NCI-H1105 (cell line): ENCODE measurements around the gene NOL4L.

Experiments used
- DNase-seq: peaks from one replicate; lab custom pipeline; 2025; lab: John Stamatoyannopoulos, UW

Gene NOL4L

DNA sequence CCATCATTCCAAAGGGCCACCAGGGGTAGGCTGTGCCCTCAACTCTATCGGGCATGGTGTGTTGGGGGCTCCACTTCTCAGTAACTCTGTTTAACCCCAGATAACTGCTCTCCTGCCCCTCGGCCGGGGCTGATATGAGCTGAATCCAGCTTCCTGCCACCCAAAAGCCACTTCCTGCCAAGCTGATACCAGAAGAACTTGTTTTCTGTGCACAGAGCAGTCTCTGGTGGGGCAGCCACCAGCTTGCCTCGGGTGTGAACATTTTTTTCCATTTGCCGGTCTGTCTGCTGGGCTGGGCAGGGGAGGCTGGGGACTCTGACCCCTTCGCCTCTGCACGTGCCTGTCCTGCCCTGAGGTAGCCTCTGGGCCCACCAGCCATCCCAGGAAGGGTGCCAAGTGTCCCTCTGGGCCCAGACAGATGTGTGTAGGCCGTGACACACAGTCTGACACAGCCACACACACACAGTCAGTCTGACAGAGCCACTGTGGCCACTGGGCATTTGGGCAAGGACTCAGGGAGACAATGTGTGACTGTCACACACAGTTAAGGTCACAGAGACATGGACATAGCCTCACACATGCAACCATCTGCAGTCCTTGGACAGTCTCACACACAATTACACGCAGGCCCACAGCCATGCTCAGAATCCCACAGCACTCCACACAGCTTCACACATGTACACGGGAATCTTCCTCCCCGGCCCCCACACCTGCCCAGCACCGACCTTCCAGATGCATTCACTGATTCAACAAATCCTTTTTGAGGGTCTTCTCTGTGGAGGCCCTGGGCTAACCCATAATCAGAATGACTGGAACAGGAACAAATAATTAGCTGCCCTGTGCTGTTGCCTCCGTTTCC lies 45.1 kb downstream of the NOL4L start:
- DNase-seq: no peak

- no peak for DNase-seq
Observed at GRCh38 chr20:32539026-32539816, 45.9 kb downstream of the NOL4L start.

DNA sequence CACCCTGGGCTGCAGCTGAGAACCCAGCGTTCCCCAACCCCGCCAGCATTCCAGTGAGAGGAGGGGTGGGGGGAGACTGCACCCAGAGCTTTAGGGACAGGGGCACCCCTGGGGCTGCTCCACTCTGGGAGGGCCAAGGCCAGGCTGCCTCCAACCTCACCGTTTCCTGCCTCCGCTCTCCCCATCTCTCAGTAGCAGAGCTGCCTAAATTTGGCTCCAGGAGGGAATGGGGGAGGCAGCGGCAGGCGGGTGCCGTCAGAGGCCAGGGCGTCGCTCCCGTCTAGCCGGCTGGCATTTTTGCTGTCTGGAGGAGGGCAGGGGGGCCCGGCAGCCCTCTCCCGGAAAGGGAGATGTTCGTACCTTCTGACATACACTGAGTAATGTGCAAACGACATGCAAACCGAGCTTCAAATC lies 46.6 kb downstream of the NOL4L start:
- DNase-seq: no peak

DNA sequence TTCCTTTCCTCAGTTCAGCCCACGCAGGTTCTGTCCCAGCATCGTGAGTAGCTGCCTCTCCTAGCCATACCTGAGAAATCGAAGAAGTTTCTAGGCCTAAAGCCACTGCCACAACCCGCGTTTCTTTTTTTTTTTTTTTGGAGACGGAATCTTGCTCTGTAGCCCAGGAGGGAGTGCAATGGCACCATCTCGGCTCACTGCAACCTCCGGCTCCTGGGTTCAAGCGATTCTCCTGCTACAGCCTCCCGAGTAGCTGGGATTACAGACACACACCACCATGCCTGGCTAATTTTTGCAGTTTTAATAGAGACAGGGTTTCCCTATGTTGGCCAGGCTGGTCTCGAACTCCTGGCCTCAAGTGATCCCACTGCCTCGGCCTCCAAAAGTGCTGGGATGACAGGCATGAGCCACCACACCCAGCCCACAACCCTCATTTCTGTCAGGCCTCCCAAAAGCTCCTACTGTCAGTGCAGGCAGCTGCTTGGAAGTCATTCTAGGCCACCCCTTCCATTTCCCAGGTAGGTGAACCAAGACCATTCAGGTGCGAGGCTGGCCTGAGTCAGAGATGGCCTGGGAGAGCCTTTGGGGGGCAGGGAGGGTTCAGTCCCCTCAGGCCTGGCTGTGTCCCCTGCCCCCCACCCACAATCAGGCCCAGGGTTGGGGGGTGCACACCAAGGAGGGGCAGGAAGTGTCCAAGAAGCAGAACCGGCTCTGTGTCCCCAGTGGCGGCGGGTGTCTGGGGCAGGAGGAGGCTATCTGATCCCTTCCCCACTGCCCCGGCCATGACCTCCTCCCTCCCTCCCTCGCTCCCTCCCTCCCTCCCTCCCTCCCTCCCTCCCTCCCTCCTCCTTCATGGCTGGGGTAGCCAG lies 47.2 kb downstream of the NOL4L start:
- no peak for DNase-seq

DNA sequence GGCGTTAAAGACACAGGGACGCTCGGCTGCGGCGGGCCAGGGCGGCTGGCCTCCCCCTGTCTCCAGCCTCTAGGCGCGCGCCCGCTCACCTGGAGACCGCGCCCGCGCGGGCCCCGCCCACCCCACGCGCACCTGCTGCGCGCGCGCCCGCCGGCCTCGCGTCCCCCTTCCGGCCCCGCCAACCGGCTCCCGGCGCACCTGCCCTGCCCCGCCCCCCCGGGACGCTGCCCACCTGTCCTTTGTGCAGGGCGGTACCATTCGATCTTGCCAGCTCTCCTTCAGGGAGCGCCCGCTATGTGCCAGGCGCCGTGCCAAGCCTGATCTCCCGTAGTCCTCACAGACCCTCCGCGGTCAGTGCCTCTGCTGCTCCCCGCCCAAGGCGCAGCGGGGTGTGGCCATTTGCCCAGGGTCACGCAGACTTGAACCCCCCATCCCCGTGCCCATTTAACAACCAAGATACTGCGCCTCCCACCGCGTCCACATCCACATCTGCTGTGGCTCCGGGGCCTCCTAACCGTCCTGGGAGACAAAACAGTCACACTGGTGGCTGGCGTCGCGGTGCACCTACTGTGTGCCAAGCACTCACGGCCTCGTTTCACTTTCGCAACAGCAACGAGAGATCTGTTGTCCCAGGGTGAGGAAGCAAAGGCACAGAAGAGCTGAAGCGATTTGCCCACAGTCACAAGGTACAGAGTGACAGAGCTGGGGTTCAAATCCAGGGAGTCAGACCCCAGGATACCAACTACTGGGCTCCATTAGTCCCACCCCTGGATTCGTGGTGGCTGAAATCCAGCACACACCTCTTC lies 48.1 kb downstream of the NOL4L start:
- DNase-seq: peak; percentile 97

DNA sequence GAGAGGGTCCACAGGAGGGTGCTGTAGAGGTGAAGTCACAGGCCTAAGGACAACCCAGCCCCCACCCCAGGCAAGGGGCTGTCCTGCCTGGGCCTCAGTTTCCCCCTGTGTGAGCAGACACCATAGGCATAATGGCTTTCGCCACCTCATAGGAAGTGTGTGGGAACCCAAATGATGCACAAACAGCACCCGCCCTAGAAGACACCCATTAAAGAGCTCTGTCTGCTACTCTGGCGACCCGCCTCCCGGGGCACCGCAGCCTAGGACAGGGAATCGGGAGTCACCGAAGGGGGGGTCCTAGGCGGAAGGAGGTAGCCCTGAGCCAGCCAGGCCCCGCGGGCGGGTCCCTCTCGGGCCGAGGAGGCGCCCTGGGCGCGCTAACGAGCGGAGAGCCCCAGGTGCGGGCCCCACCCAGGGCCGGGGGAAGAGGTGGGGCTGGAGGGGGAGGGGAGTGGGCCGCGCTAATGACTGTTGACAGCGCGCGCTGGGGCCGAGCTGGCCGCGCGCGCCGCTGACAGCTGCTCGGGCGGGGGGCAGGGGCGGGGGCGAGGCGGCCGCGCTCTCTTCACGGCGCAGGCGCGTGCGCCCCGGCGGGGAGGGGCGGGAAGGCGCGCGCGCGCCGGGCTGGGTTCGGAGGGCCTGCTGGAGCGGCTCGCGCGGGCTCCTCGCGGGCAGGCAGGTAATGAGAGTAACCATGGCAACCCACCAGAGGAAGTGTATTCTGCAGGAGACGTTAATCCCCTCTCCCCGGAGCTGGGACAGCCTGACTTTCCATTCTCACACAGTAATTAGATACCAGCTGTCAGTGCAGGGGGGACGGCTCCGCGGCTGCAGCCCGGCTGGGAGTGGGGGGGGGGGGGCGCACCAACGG lies 48.9 kb downstream of the NOL4L start:
- peak; percentile 93 for DNase-seq

GRCh38 chr20:32535316-32535952 lies 49.7 kb downstream of the NOL4L start:
- DNase-seq: peak; percentile 64

GRCh38 chr20:32534661-32535240 lies 50.4 kb downstream of the NOL4L start:
- DNase-seq: no peak

DNA sequence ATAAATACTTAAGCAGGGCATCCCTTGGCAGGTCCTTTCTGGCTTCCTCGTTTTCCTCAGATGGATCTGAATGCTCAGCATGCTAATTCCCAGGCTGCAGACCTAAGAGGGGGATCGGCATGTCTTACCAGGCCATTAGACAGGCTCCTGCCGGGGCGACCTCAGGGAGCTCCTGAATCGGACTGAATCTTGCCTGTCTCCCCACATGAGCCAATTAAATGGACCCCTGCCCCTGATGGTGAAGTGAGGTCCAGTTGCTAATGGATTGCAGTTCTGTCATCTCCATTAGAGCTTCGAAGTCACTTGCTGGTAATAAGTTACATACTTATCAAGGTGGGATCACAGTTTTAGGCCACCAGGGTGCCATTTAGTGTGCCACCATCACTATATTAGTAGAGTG lies 51.4 kb downstream of the NOL4L start:
- DNase-seq: no peak

- DNase-seq: no peak
Observed at GRCh38 chr20:32532246-32532645, 52.9 kb downstream of the NOL4L start.

- peak; percentile 10 for DNase-seq
Observed at GRCh38 chr20:32528905-32529670, 56.0 kb downstream of the NOL4L start.

GRCh38 chr20:32528171-32528891 lies 56.8 kb downstream of the NOL4L start:
- peak; percentile 91 for DNase-seq

GRCh38 chr20:32527447-32528055 lies 57.6 kb downstream of the NOL4L start:
- peak; percentile 87 for DNase-seq

GRCh38 chr20:32527052-32527446 lies 58.1 kb downstream of the NOL4L start:
- no peak for DNase-seq

DNA sequence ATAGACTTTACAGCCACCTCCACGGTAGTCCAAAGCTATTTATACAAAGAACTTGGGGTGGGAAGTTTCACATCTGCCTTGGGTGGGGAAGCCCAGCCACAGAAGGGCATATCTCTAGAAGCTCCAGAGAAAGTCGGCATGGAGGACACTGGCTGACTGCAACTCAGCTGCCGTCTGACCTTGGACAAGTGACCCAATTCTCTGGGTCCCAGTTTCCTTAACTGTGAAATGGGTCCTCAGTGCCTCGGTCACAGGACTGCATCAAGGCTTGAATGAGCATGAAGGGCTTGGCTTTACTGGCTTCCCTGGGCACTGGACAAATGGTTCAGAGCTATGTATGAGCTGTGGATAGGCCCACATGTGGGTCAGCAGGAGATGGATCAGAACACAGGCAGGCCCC lies 58.6 kb downstream of the NOL4L start:
- DNase-seq: no peak

GRCh38 chr20:32526125-32526524 lies 59.0 kb downstream of the NOL4L start:
- no peak for DNase-seq

- peak; percentile 78 for DNase-seq
Observed at GRCh38 chr20:32524829-32525501, 60.2 kb downstream of the NOL4L start.
